GM23338 (cell line): ENCODE results near the gene MYCL. TPM values are rescaled to one million over a fixed set of nuclear protein-coding genes. Genes with fewer than 3 reads are reported as not detected.

Source experiments
- ATAC-seq: fragments of 200-7000 bp; cut with Tn5 transposase; 3 replicates; pipeline ENCODE4 v1.9.1; 2020
- DNase-seq: peaks from one replicate; pipeline ENCODE4 v3.0.0-alpha.2; 2015; ENCODE audit warnings: low spot score
- H2AFZ ChIP-seq: fragments of 200-600 bp; sonication (generic); 2 replicates; pipeline ENCODE4 v1.8.0; 2016; ENCODE audit warnings: antibody characterized with exemption, mild to moderate bottlenecking, moderate library complexity
- H3F3A ChIP-seq: fragments of 200-600 bp; sonication (generic); replicated peaks from 2 replicates; pipeline ENCODE4 v1.8.0; 2017; ENCODE audit warnings: antibody characterized with exemption, mixed run types, low read depth
- H3K27ac ChIP-seq: fragments of 200-600 bp; sonication (generic); 2 replicates; pipeline ENCODE4 v1.6.1; 2016; ENCODE audit warnings: low read depth
- H3K27me3 ChIP-seq: fragments of 200-600 bp; sonication (generic); 2 replicates; pipeline ENCODE4 v1.8.0; 2016; ENCODE audit warnings: mild to moderate bottlenecking, mixed run types, moderate library complexity; ENCODE audit not compliant: insufficient read depth
- H3K36me3 ChIP-seq: fragments of 200-600 bp; sonication (generic); 2 replicates; pipeline ENCODE4 v1.8.0; 2016; ENCODE audit warnings: mild to moderate bottlenecking; ENCODE audit not compliant: insufficient read depth
- H3K4me1 ChIP-seq: fragments of 200-600 bp; sonication (generic); 2 replicates; pipeline ENCODE4 v1.8.0; 2016; ENCODE audit warnings: mild to moderate bottlenecking, moderate library complexity; ENCODE audit not compliant: insufficient read depth
- H3K4me2 ChIP-seq: fragments of 200-600 bp; sonication (generic); 2 replicates; pipeline ENCODE4 v1.7.1; 2017; ENCODE audit warnings: mixed run types
- H3K4me3 ChIP-seq: fragments of 200-600 bp; sonication (generic); 2 replicates; pipeline ENCODE4 v1.6.1; 2016; ENCODE audit warnings: mixed run types
- H3K79me2 ChIP-seq: fragments of 200-600 bp; sonication (generic); replicated peaks from 2 replicates; pipeline ENCODE4 v1.8.0; 2017; ENCODE audit warnings: mild to moderate bottlenecking; ENCODE audit not compliant: insufficient read depth
- H3K9me2 ChIP-seq: fragments of 200-600 bp; sonication (generic); 2 replicates; pipeline ENCODE4 v1.8.0; 2017; ENCODE audit not compliant: insufficient read depth
- H4K20me1 ChIP-seq: fragments of 200-600 bp; sonication (generic); replicated peaks from 2 replicates; pipeline ENCODE4 v1.8.0; 2017; ENCODE audit warnings: mild to moderate bottlenecking; ENCODE audit not compliant: insufficient read depth
- H3K27ac Mint-ChIP-seq: 2 replicates; pipeline ENCODE4 v1.8.0; 2020; ENCODE audit warnings: inconsistent platforms, mild to moderate bottlenecking, moderate library complexity, mixed read lengths
- H3K27me3 Mint-ChIP-seq: 3 replicates; pipeline ENCODE4 v1.8.0; 2022; ENCODE audit warnings: low read depth, mild to moderate bottlenecking, moderate library complexity, mixed read lengths, inconsistent platforms; ENCODE audit not compliant: insufficient read depth, poor library complexity
- H3K36me3 Mint-ChIP-seq: 3 replicates; pipeline ENCODE4 v1.8.0; 2021; ENCODE audit warnings: low read depth, mild to moderate bottlenecking, inconsistent platforms, moderate library complexity, mixed read lengths
- H3K4me1 Mint-ChIP-seq: 3 replicates; pipeline ENCODE4 v1.8.0; 2020; ENCODE audit warnings: mild to moderate bottlenecking, inconsistent platforms, mixed read lengths
- H3K4me3 Mint-ChIP-seq: 3 replicates; pipeline ENCODE4 v1.8.0; 2021; ENCODE audit warnings: moderate library complexity, mild to moderate bottlenecking, inconsistent platforms, mixed read lengths
- H3K9me3 Mint-ChIP-seq: 3 replicates; pipeline ENCODE4 v1.8.0; 2020; ENCODE audit warnings: moderate library complexity, mild to moderate bottlenecking, inconsistent platforms, mixed read lengths
- EZH2 ChIP-seq: fragments of 200-600 bp; sonication (generic); IDR thresholded peaks from one replicate; pipeline ENCODE4 v1.8.0; 2017; ENCODE audit warnings: antibody characterized with exemption, mild to moderate bottlenecking, low read depth; ENCODE audit not compliant: unreplicated experiment
- NANOG ChIP-seq: IDR thresholded peaks from 2 replicates; pipeline ENCODE4 v1.6.1; 2016; ENCODE audit warnings: antibody characterized with exemption, borderline replicate concordance
- ZNF114 ChIP-seq: fragments of 250-450 bp; sonication (Bioruptor Pico); IDR thresholded peaks from 2 replicates; pipeline ENCODE4 v1.5.0; 2020; ENCODE audit warnings: mild to moderate bottlenecking, moderate library complexity
- ZNF462 ChIP-seq: fragments of 250-450 bp; sonication (Bioruptor Pico); IDR thresholded peaks from 2 replicates; pipeline ENCODE4 v1.5.0; 2020; ENCODE audit warnings: mild to moderate bottlenecking, moderate library complexity
- polyA plus RNA-seq: library from polyadenylated mRNA; unstranded; fragments of >200 nt; fragmentation: Nextera tagmentation; extraction: Ambion mirVana; gene quantifications from 2 replicates; pipeline ENCODE4 v1.2.1, GENCODE V29; 2016
- total RNA-seq: library from RNA; depleted of rRNA; stranded (reverse); fragments of >200 nt; shearing (Covaris generic); gene quantifications from 2 replicates; pipeline ENCODE4 v1.2.3, GENCODE V29; 2014

Gene MYCL
- total and polyA plus RNA-seq, 2 experiments from 2014 or later: 8.2 to 41.1 TPM

GRCh38 chr1:39927538-39927937 lies 25.8 kb upstream of the MYCL start (continued):
- TF ChIP-seq ZNF462 (no peak), NANOG (no peak)

GRCh38 chr1:39926820-39927219 lies 25.1 kb upstream of the MYCL start:
- no peaks in the 10 kb centered on the region for H3K9me3 Mint-ChIP-seq
- 0 out of 2 replicates have a peak, but pooled peaks cover 8% of the 10 kb centered on the region for H3F3A ChIP-seq
- H2AFZ ChIP-seq: no peak overlapping the region

GRCh38 chr1:39926343-39926793 lies 24.7 kb upstream of the MYCL start:
- 0 out of 2 replicates have a peak overlapping the region, but pooled peaks have one; percentile 34 for H3K27ac Mint-ChIP-seq
- no peak overlapping the region for H3K4me2 ChIP-seq
- no peak overlapping the region for H3K27ac ChIP-seq
- no peak overlapping the region; the same call in 2 of the 3 replicates for H3K4me3 Mint-ChIP-seq
- no peaks in the 10 kb centered on the region for H4K20me1 ChIP-seq
- peaks cover 3% of the 10 kb centered on the region; the same call in 1 of the 2 replicates for H3K27me3 ChIP-seq
- H3K36me3 ChIP-seq: no peaks in the 10 kb centered on the region
- DNase-seq (no peak), ATAC-seq (no peak)
- H3K79me2 ChIP-seq: no peaks in the 10 kb centered on the region
- H3K4me3 ChIP-seq: no peak overlapping the region
- H3F3A ChIP-seq: peaks cover 12% of the 10 kb centered on the region; the same call in 1 of the 2 replicates
- no peaks in the 10 kb centered on the region for H3K36me3 Mint-ChIP-seq
- no peak overlapping the region for H2AFZ ChIP-seq
- TF ChIP-seq NANOG: no peak
- TF ChIP-seq ZNF114 (CRISPR knock-in tag): no peak
- TF ChIP-seq EZH2: no peak
- H3K9me2 ChIP-seq: no peaks in the 10 kb centered on the region
- H3K9me3 Mint-ChIP-seq: no peaks in the 10 kb centered on the region
- peaks cover 16% of the 10 kb centered on the region for H3K27me3 Mint-ChIP-seq
- peaks cover 13% of the 10 kb centered on the region for H3K4me1 ChIP-seq
- H3K4me1 Mint-ChIP-seq: peaks cover 21% of the 10 kb centered on the region

More at GRCh38 chr1:39926820-39927219, 25.1 kb upstream of the MYCL start:
- no peak for ATAC-seq
- Histone ChIP-seq H3K4me3 (no peak overlapping the region), H3K4me1 (peaks cover 9% of the 10 kb centered on the region), H3K9me2 (no peaks in the 10 kb centered on the region), H4K20me1 (no peaks in the 10 kb centered on the region), H3K27me3 (peaks cover 3% of the 10 kb centered on the region; the same call in 1 of the 2 replicates), H3K27ac (no peak overlapping the region), H3K4me2 (no peak overlapping the region), H3K79me2 (no peaks in the 10 kb centered on the region), H3K36me3 (no peaks in the 10 kb centered on the region)
- Mint-ChIP-seq H3K4me3 (no peak overlapping the region; the same call in 2 of the 3 replicates), H3K27ac (no peak overlapping the region), H3K4me1 (peaks cover 17% of the 10 kb centered on the region), H3K36me3 (no peaks in the 10 kb centered on the region; the same call in 2 of the 3 replicates), H3K27me3 (peaks cover 16% of the 10 kb centered on the region)
- TF ChIP-seq ZNF114 (CRISPR knock-in tag): no peak
- DNase-seq: no peak
